Activated CD4-positive, alpha-beta T cell treated with anti-CD3 and anti-CD28 coated beads, Interleukin-2, Interleukin-4, amounts not matched to agents 100 ng/mL and 50 ng/mL, durations not matched to agents 16 hours and 8 hours (primary cell): ENCODE results near the gene NKAIN2.

Experiments used
- DNase-seq: peaks from one replicate; pipeline ENCODE4 v3.0.0-alpha.2; 2020; ENCODE audit warnings: low spot score

NKAIN2 gene

GRCh38 chr6:123808556-123808955, 4.9 kb downstream of the NKAIN2 start:
- no peak for DNase-seq

- no peak for DNase-seq
These were observed 6.5 kb downstream of the NKAIN2 start for GRCh38 chr6:123810214-123810613.

GRCh38 chr6:123810948-123811347, 7.3 kb downstream of the NKAIN2 start:
- DNase-seq = no peak

- DNase-seq = no peak
These were observed 7.7 kb downstream of the NKAIN2 start for GRCh38 chr6:123811378-123811777.

- DNase-seq = no peak
These were observed 9.0 kb downstream of the NKAIN2 start for GRCh38 chr6:123812621-123813020.

- DNase-seq = no peak
These were observed 17.4 kb downstream of the NKAIN2 start for GRCh38 chr6:123821112-123821511.

- no peak for DNase-seq
These were observed 25.8 kb downstream of the NKAIN2 start for GRCh38 chr6:123829302-123829953.

- no peak for DNase-seq
These were observed 26.5 kb downstream of the NKAIN2 start for GRCh38 chr6:123830120-123830519.

- no peak for DNase-seq
These were observed 35.0 kb downstream of the NKAIN2 start for GRCh38 chr6:123838505-123839234.

GRCh38 chr6:123841067-123841896, 37.6 kb downstream of the NKAIN2 start:
- DNase-seq = no peak

GRCh38 chr6:123844011-123844410, 40.3 kb downstream of the NKAIN2 start:
- no peak for DNase-seq

GRCh38 chr6:123848347-123848746, 44.7 kb downstream of the NKAIN2 start:
- DNase-seq = no peak

- DNase-seq = no peak
These were observed 45.7 kb downstream of the NKAIN2 start for GRCh38 chr6:123849406-123849805.

GRCh38 chr6:123850555-123850954, 46.9 kb downstream of the NKAIN2 start:
- DNase-seq = no peak

- no peak for DNase-seq
These were observed 50.5 kb downstream of the NKAIN2 start for GRCh38 chr6:123854201-123854600.

- DNase-seq = no peak
These were observed 51.8 kb downstream of the NKAIN2 start for GRCh38 chr6:123855506-123855905.

GRCh38 chr6:123859291-123859690, 55.6 kb downstream of the NKAIN2 start:
- no peak for DNase-seq

GRCh38 chr6:123869334-123869733, 65.7 kb downstream of the NKAIN2 start:
- no peak for DNase-seq

GRCh38 chr6:123873974-123874373, 70.3 kb downstream of the NKAIN2 start:
- no peak for DNase-seq

- DNase-seq = no peak
These were observed 72.1 kb downstream of the NKAIN2 start for GRCh38 chr6:123875784-123876183.

GRCh38 chr6:123879749-123880148, 76.1 kb downstream of the NKAIN2 start:
- no peak for DNase-seq

GRCh38 chr6:123888771-123889513, 85.3 kb downstream of the NKAIN2 start:
- no peak for DNase-seq
